Measurements from ENCODE around the gene DNLZ.
"Not testable (repeated sequence)": the region's sequence is repeated elsewhere in the genome, so short reads cannot be mapped to it uniquely, and the experiment has no call there.

Gene DNLZ

GRCh38 chr9:136328622-136329041 lies 34.9 kb downstream of the DNLZ start:
- peak; percentile 20 for DNase-seq

- DNase-seq: no peak
These were observed 35.4 kb downstream of the DNLZ start for GRCh38 chr9:136328011-136328621.

- no peak for DNase-seq
These were observed 36.1 kb downstream of the DNLZ start, which contains the start of gene GPSM1 for GRCh38 chr9:136327304-136327974. TSS of gene GPSM1 (plus strand) at chr9:136327539. CDS start at chr9:136327696, 157 bp downstream.

GRCh38 chr9:136326761-136327303 lies 36.7 kb downstream of the DNLZ start:
- DNase-seq: no peak

GRCh38 chr9:136326061-136326760 lies 37.3 kb downstream of the DNLZ start:
- DNase-seq: no peak

- no peak for DNase-seq
These were observed 38.2 kb downstream of the DNLZ start for GRCh38 chr9:136325358-136325757.

GRCh38 chr9:136324501-136325300 lies 38.8 kb downstream of the DNLZ start:
- no peak for DNase-seq

- no peak for DNase-seq
These were observed 40.2 kb downstream of the DNLZ start for GRCh38 chr9:136323371-136323789.

- DNase-seq: no peak
These were observed 40.7 kb downstream of the DNLZ start for GRCh38 chr9:136322756-136323330.

GRCh38 chr9:136321561-136321960 lies 42.0 kb downstream of the DNLZ start:
- no peak for DNase-seq

- DNase-seq: not testable (repeated sequence)
These were observed 42.6 kb downstream of the DNLZ start for GRCh38 chr9:136320972-136321371.

- not testable (repeated sequence) for DNase-seq
These were observed 43.6 kb downstream of the DNLZ start for GRCh38 chr9:136319955-136320354.

- not testable (repeated sequence) for DNase-seq
These were observed 44.3 kb downstream of the DNLZ start for GRCh38 chr9:136319244-136319643.

GRCh38 chr9:136318776-136319241 lies 44.7 kb downstream of the DNLZ start:
- no peak for DNase-seq

- DNase-seq: no peak
These were observed 45.3 kb downstream of the DNLZ start for GRCh38 chr9:136318111-136318775.

GRCh38 chr9:136317695-136318094 lies 45.8 kb downstream of the DNLZ start:
- no peak for DNase-seq

GRCh38 chr9:136316896-136317676 lies 46.5 kb downstream of the DNLZ start:
- no peak for DNase-seq

GRCh38 chr9:136316271-136316751 lies 47.2 kb downstream of the DNLZ start:
- no peak for DNase-seq

- no peak for DNase-seq
These were observed 48.6 kb downstream of the DNLZ start for GRCh38 chr9:136314944-136315343.

- no peak for DNase-seq
These were observed 49.5 kb downstream of the DNLZ start for GRCh38 chr9:136314056-136314416.
